GM12878 (cell line): ENCODE data around the gene HNRNPA0. TPM values are rescaled to one million over a fixed set of nuclear protein-coding genes. Genes with fewer than 3 reads are reported as not detected.

Experiments used
- ATAC-seq: fragments of 200-7000 bp; cut with Tn5 transposase; 3 replicates; pipeline ENCODE4 v1.9.1; 2020; ENCODE audit warnings: mild to moderate bottlenecking, moderate library complexity
- BruUV-seq: library from RNA; stranded (reverse); fragments of 400-500 nt; replicated peaks from 2 replicates; lab custom pipeline; 2021; lab: Mats Ljungman, UMichigan
- CTCF ChIA-PET: fragments of 300-600 bp; sonication (Branson Sonifier 250); formaldehyde crosslinking; extraction: SDS; loops from one replicate; lab custom pipeline; 2021; ENCODE audit warnings: inconsistent platforms; lab: Yijun Ruan, JAX
- POLR2A ChIA-PET: fragments of 350-600 bp; formaldehyde crosslinking; extraction: SDS; loops from one replicate; lab custom pipeline; 2021; ENCODE audit warnings: inconsistent platforms; lab: Charles Lee
- RAD21 ChIA-PET: fragments of 300-600 bp; sonication (Branson Sonifier 250); formaldehyde crosslinking; loops from one replicate; lab custom pipeline; 2023; ENCODE audit warnings: antibody characterized with exemption; ENCODE audit not compliant: unreplicated experiment; lab: Charles Lee
- SMC1A ChIA-PET: fragments of 300-600 bp; sonication (Branson Sonifier 250); formaldehyde crosslinking; loops from one replicate; lab custom pipeline; 2023; ENCODE audit not compliant: unreplicated experiment, uncharacterized antibody; lab: Charles Lee
- DNase-seq: peaks from one replicate; pipeline ENCODE4 v3.0.0-alpha.2; 2011; ENCODE audit warnings: low read depth, low spot score
- FAIRE-seq: peaks from 3 replicates; lab custom pipeline; 2011; peaks lifted over from hg19 to GRCh38; lab: Jason Lieb, UNC
- H2AFZ ChIP-seq: 2 replicates; pipeline ENCODE4 v1.6.0; 2011; ENCODE audit warnings: low read depth, low read length, control low read depth; ENCODE audit not compliant: control insufficient read depth
- H3K27ac ChIP-seq: 2 replicates; pipeline ENCODE4 v1.5.1; 2011; ENCODE audit warnings: control low read depth; ENCODE audit not compliant: control insufficient read depth, insufficient read depth
- H3K27me3 ChIP-seq, 2 experiments: replicated peaks in 1 of 2; 2 replicates each; pipeline versions ENCODE4 v1.6.0 to v1.6.1; 2011; ENCODE audit warnings: low read length in 1 of 2; ENCODE audit not compliant: control insufficient read depth in 2 of 2, insufficient read depth in 2 of 2
- H3K36me3 ChIP-seq, 2 experiments: 2 replicates each; pipeline ENCODE4 v1.5.1; 2011; ENCODE audit warnings: low read length in 1 of 2; ENCODE audit not compliant: control insufficient read depth in 2 of 2, insufficient read depth in 2 of 2
- H3K4me1 ChIP-seq: 2 replicates; pipeline ENCODE4 v1.6.1; 2011; ENCODE audit warnings: mild to moderate bottlenecking, low read length, moderate library complexity, mixed read lengths; ENCODE audit not compliant: control insufficient read depth, insufficient read depth
- H3K4me2 ChIP-seq: 2 replicates; pipeline ENCODE4 v1.6.0; 2011; ENCODE audit warnings: control low read depth; ENCODE audit not compliant: control insufficient read depth, insufficient read depth
- H3K4me3 ChIP-seq: fragments of 200-600 bp; sonication (generic); 2 replicates; pipeline ENCODE4 v1.5.1; 2016
- H3K79me2 ChIP-seq: 2 replicates; pipeline ENCODE4 v1.6.0; 2011; ENCODE audit warnings: low read length; ENCODE audit not compliant: control insufficient read depth, insufficient read depth
- H3K9ac ChIP-seq: 2 replicates; pipeline ENCODE4 v1.8.0; 2011; ENCODE audit warnings: low read length, control low read depth, mixed read lengths; ENCODE audit not compliant: control insufficient read depth, insufficient read depth
- H3K9me3 ChIP-seq: replicated peaks from 3 replicates; pipeline ENCODE4 v1.5.1; 2011; ENCODE audit warnings: mild to moderate bottlenecking, low read length; ENCODE audit not compliant: control insufficient read depth, insufficient read depth
- H4K20me1 ChIP-seq: 2 replicates; pipeline ENCODE4 v1.6.0; 2011; ENCODE audit not compliant: control insufficient read depth, insufficient read depth
- CHD2 ChIP-seq: IDR thresholded peaks from 2 replicates; pipeline ENCODE4 v1.6.1; 2011; ENCODE audit warnings: low read depth, low read length, improper control_type of control experiment, borderline replicate concordance
- CTCF ChIP-seq, 3 experiments: IDR thresholded peaks in 2 of 3; conservative IDR thresholded peaks in 1 of 3; 2 replicates each; pipeline ENCODE4 v1.5.1; 2011; ENCODE audit warnings: low read depth in 3 of 3, low read length in 3 of 3, mild to moderate bottlenecking in 3 of 3, control low read depth in 2 of 3, moderate library complexity in 2 of 3, inconsistent platforms in 1 of 3, mixed read lengths in 1 of 3; ENCODE audit not compliant: control insufficient read depth in 2 of 3, insufficient read depth in 1 of 3; ENCODE audit errors: extremely low read depth in 1 of 3
- FOXK2 ChIP-seq: fragments of 450-650 bp; IDR thresholded peaks from 2 replicates; pipeline ENCODE4 v1.6.1; 2017; ENCODE audit warnings: mild to moderate bottlenecking, moderate library complexity
- GABPA ChIP-seq: IDR thresholded peaks from 2 replicates; pipeline ENCODE4 v1.6.1; 2014; ENCODE audit warnings: antibody characterized with exemption, low read depth, mild to moderate bottlenecking, inconsistent platforms
- GATAD2B ChIP-seq: fragments of 450-650 bp; conservative IDR thresholded peaks from 2 replicates; pipeline ENCODE4 v1.6.1; 2017; ENCODE audit warnings: low read depth, mild to moderate bottlenecking, moderate library complexity
- HDAC2 ChIP-seq: fragments of 200-600 bp; sonication (generic); IDR thresholded peaks from 2 replicates; pipeline ENCODE4 v1.6.1; 2017
- HDAC6 ChIP-seq: fragments of 200-600 bp; sonication (generic); IDR thresholded peaks from one replicate; pipeline ENCODE4 v1.8.0; 2017; ENCODE audit warnings: antibody characterized with exemption; ENCODE audit not compliant: unreplicated experiment
- KAT2A ChIP-seq: conservative IDR thresholded peaks from 2 replicates; pipeline ENCODE4 v1.6.1; 2011; ENCODE audit warnings: low read depth, low read length; ENCODE audit not compliant: control insufficient read depth
- MXI1 ChIP-seq: fragments of 150-350 bp; IDR thresholded peaks from 2 replicates; pipeline ENCODE4 v1.6.1; 2011; ENCODE audit warnings: low read depth, mild to moderate bottlenecking, inconsistent platforms, low read length, improper control_type of control experiment
- NFYA ChIP-seq: IDR thresholded peaks from 2 replicates; pipeline ENCODE4 v1.6.1; 2011; ENCODE audit warnings: low read depth, mild to moderate bottlenecking, low read length, improper control_type of control experiment, borderline replicate concordance
- PAX8 ChIP-seq: fragments of 450-650 bp; IDR thresholded peaks from 2 replicates; pipeline ENCODE4 v1.6.1; 2017; ENCODE audit warnings: mild to moderate bottlenecking, moderate library complexity
- RAD21 ChIP-seq: IDR thresholded peaks from 2 replicates; pipeline ENCODE4 v1.6.1; 2011; ENCODE audit warnings: mild to moderate bottlenecking, low read depth, low read length, moderate library complexity; ENCODE audit not compliant: insufficient read depth
- RCOR1 ChIP-seq: conservative IDR thresholded peaks from 2 replicates; pipeline ENCODE4 v1.6.1; 2012; ENCODE audit warnings: low read depth, low read length, improper control_type of control experiment
- USF2 ChIP-seq: IDR thresholded peaks from 2 replicates; pipeline ENCODE4 v1.6.1; 2011; ENCODE audit warnings: low read depth, low read length, improper control_type of control experiment, borderline replicate concordance
- WGBS: methylation state at CpG from one replicate; pipeline ENCODE4 v1.1.6; 2016; ENCODE audit warnings: low lambda C conversion rate; ENCODE audit not compliant: insufficient replicate concordance, insufficient coverage; ENCODE audit errors: missing lambda C conversion rate; 5-methylcytosine and 5-hydroxymethylcytosine counted together
- in situ Hi-C: fragments of 300-500 bp; cut with MboI; formaldehyde crosslinking; loops from 9 replicates; pipeline ENCODE4 v1.14.3; 2018; ENCODE audit warnings: mixed read lengths
- intact Hi-C: fragments of 100-400 bp; cut with micrococcal nuclease; formaldehyde crosslinking; loops from one replicate; pipeline ENCODE4 v1.14.2; 2022; ENCODE audit not compliant: unreplicated experiment
- polyA plus RNA-seq, 11 experiments: library from polyadenylated mRNA; depleted of rRNA in 4 of 11; unstranded in 6 of 11; stranded (reverse) in 5 of 11; fragments of >200 nt; fragmentation: Nextera tagmentation in 4 of 11; fragmentation: Illumina TruSeq in 1 of 11; extraction: Ambion mirVana in 4 of 11; extraction: Trizol in 1 of 11; gene quantifications; 1 replicate in 1 of 11; 2 replicates in 10 of 11; pipeline versions ENCODE4 v1.2.1 to v1.2.3, GENCODE V29; 2011 to 2016; ENCODE audit warnings: inconsistent platforms in 2 of 11, missing spikeins in 2 of 11, low read depth in 1 of 11
- total RNA-seq, 4 experiments: library from RNA; depleted of rRNA in 3 of 4; stranded (reverse); fragments of >200 nt in 3 of 4; fragmentation: Illumina TruSeq in 1 of 4; extraction: Trizol in 1 of 4; gene quantifications; 2 replicates each; pipeline versions ENCODE4 v1.2.1 to v1.2.3, GENCODE V29; 2013 to 2021
- TF ChIP-seq, protein P1 (sequence below): fragments of 450-650 bp; formaldehyde crosslinking; IDR thresholded peaks from 2 replicates; pipeline ENCODE4 v1.4.0; 2022; ENCODE audit warnings: mild to moderate bottlenecking, moderate library complexity

The HNRNPA0 gene
- total and polyA plus RNA-seq, 10 of the 15 experiments (the other 5 are each of a cell fraction or from before 2014, with no cell fraction given): 6.3 to 45.0 (median 12.5) TPM

GRCh38 chr5:137760719-137761516 lies 6.8 kb upstream of the HNRNPA0 start (continued):
- TF ChIP-seq MXI1 (no peak), RCOR1 (no peak), USF2 (no peak)

GRCh38 chr5:137760294-137760693 lies 6.1 kb upstream of the HNRNPA0 start:
- no peak overlapping the region for H3K4me3 ChIP-seq
- H3K9me3 ChIP-seq: no peaks in the 10 kb centered on the region
- no peak for FAIRE-seq
- H3K79me2 ChIP-seq: no peaks in the 10 kb centered on the region
- ChIA-PET RAD21 (no interaction called here), CTCF (interaction anchor here (1.1 to 3.3 kb wide), 3 partner anchors 9 to 19 kb away, joined by 3 to 19 read pairs (median 7); no protein-coding TSS in a partner anchor), POLR2A (no interaction called here), SMC1A (interaction anchor here (0.6 to 1.6 kb wide), 5 partner anchors 19 to 376 kb away, joined by 3 to 8 read pairs (median 3); no protein-coding TSS in a partner anchor)
- no TSS peak for BruUV-seq
- no peak for ATAC-seq
- 99% methylated on average over 4 of the region's 4 CpGs for WGBS
- no peak overlapping the region for H2AFZ ChIP-seq
- H3K27ac ChIP-seq: no peak overlapping the region
- no peaks in the 10 kb centered on the region for H4K20me1 ChIP-seq
- no peaks in the 10 kb centered on the region for H3K27me3 ChIP-seq
- H3K4me1 ChIP-seq: peaks cover 17% of the 10 kb centered on the region
- no peaks in the 10 kb centered on the region for H3K36me3 ChIP-seq
- no peak overlapping the region for H3K9ac ChIP-seq
- in situ Hi-C loops: no loop called here
- H3K4me2 ChIP-seq: no peak overlapping the region
- intact Hi-C loops: no loop called here
- DNase-seq: no peak
- no peak for TF ChIP-seq FOXK2
- TF ChIP-seq RAD21: no peak
- no peak for TF ChIP-seq HDAC2
- no peak for TF ChIP-seq GATAD2B
- TF ChIP-seq HDAC6: no peak
- no peak for TF ChIP-seq GABPA
- no peak for TF ChIP-seq NFYA
- TF ChIP-seq CTCF (IDR thresholded peaks at IDR 0.05 in 2 of 3, conservative IDR thresholded peaks at IDR 0.05 in 1 of 3; ENCODE audit: control insufficient read depth in 2 of 3, extremely low read depth in 1 of 3, insufficient read depth in 1 of 3, low read depth in 3 of 3, low read length in 3 of 3): no peak
- no peak for TF ChIP-seq KAT2A
- no peak for TF ChIP-seq PAX8
- no peak for TF ChIP-seq CHD2
- TF ChIP-seq, protein P1, sequence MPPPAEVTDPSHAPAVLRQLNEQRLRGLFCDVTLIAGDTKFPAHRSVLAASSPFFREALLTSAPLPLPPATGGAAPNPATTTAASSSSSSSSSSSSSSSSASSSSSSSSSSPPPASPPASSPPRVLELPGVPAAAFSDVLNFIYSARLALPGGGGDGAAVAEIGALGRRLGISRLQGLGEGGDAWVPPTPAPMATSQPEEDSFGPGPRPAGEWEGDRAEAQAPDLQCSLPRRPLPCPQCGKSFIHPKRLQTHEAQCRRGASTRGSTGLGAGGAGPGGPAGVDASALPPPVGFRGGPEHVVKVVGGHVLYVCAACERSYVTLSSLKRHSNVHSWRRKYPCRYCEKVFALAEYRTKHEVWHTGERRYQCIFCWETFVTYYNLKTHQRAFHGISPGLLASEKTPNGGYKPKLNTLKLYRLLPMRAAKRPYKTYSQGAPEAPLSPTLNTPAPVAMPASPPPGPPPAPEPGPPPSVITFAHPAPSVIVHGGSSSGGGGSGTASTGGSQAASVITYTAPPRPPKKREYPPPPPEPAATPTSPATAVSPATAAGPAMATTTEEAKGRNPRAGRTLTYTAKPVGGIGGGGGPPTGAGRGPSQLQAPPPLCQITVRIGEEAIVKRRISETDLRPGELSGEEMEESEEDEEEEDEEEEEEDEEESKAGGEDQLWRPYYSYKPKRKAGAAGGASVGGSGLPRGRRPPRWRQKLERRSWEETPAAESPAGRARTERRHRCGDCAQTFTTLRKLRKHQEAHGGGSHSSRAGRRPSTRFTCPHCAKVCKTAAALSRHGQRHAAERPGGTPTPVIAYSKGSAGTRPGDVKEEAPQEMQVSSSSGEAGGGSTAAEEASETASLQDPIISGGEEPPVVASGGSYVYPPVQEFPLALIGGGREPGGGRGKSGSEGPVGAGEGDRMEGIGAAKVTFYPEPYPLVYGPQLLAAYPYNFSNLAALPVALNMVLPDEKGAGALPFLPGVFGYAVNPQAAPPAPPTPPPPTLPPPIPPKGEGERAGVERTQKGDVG: no peak
